SU-DHL-6 (cell line): ENCODE data around the gene PUS10.
"Not testable (repeated sequence)": the region's sequence is repeated elsewhere in the genome, so short reads cannot be mapped to it uniquely, and the experiment has no call there.

ENCODE experiments used
- H2AFZ ChIP-seq: fragments of 200-600 bp; sonication (generic); 2 replicates; pipeline ENCODE4 v1.6.1; 2014; ENCODE audit warnings: low read depth, mild to moderate bottlenecking, moderate library complexity, mixed read lengths, antibody characterized with exemption, low read length; ENCODE audit not compliant: severe bottlenecking
- H3F3A ChIP-seq: fragments of 200-600 bp; shearing (Covaris generic); 2 replicates; pipeline ENCODE4 v1.6.0; 2016; ENCODE audit warnings: antibody characterized with exemption, mild to moderate bottlenecking; ENCODE audit not compliant: insufficient read depth
- H3K27ac ChIP-seq: fragments of 200-600 bp; sonication (generic); 2 replicates; pipeline ENCODE4 v1.5.1; 2016; ENCODE audit warnings: low read depth, mild to moderate bottlenecking, low read length, moderate library complexity, mixed read lengths
- H3K27me3 ChIP-seq: fragments of 200-600 bp; sonication (generic), shearing (Covaris generic); 2 replicates; pipeline ENCODE4 v1.6.0; 2014; ENCODE audit warnings: mild to moderate bottlenecking, low read length
- H3K36me3 ChIP-seq: fragments of 200-600 bp; sonication (generic); 2 replicates; pipeline ENCODE4 v1.6.1; 2014; ENCODE audit warnings: mild to moderate bottlenecking, low read length, mixed read lengths
- H3K4me2 ChIP-seq: fragments of 300-600, 200-600 bp; shearing (Covaris generic), sonication (generic); 2 replicates; pipeline ENCODE4 v1.6.0; 2014; ENCODE audit warnings: low read length, low read depth, mild to moderate bottlenecking; ENCODE audit not compliant: poor library complexity, severe bottlenecking
- H3K4me3 ChIP-seq: fragments of 200-600 bp; sonication (generic); 2 replicates; pipeline ENCODE4 v1.5.1; 2014; ENCODE audit warnings: antibody characterized with exemption, low read length, mild to moderate bottlenecking, mixed read lengths; ENCODE audit not compliant: insufficient read depth, poor library complexity, severe bottlenecking
- H3K79me2 ChIP-seq: fragments of 200-600 bp; sonication (generic); 2 replicates; pipeline ENCODE4 v1.6.1; 2014; ENCODE audit warnings: mild to moderate bottlenecking, low read length, moderate library complexity; ENCODE audit not compliant: insufficient read depth
- H3K9ac ChIP-seq: fragments of 200-600 bp; sonication (generic); 2 replicates; pipeline ENCODE4 v1.7.0; 2014; ENCODE audit warnings: mild to moderate bottlenecking, low read length
- H3K9me2 ChIP-seq: fragments of 200-600 bp; sonication (generic); replicated peaks from 2 replicates; pipeline ENCODE4 v1.6.1; 2014; ENCODE audit warnings: low read length; ENCODE audit not compliant: insufficient read depth
- H3K9me3 ChIP-seq: fragments of 200-600 bp; sonication (generic); 2 replicates; pipeline ENCODE4 v1.6.1; 2014; ENCODE audit warnings: low read length, mixed read lengths; ENCODE audit not compliant: insufficient read depth
- H4K20me1 ChIP-seq: fragments of 200-600 bp; sonication (generic); 2 replicates; pipeline ENCODE4 v1.6.1; 2014; ENCODE audit warnings: low read depth, mild to moderate bottlenecking, antibody characterized with exemption, low read length, moderate library complexity, mixed read lengths
- CTCF ChIP-seq: fragments of 200-600 bp; sonication (generic); IDR thresholded peaks from one replicate; pipeline ENCODE4 v1.5.1; 2017; ENCODE audit warnings: antibody characterized with exemption, mild to moderate bottlenecking, low read length, moderate library complexity; ENCODE audit not compliant: insufficient read depth, poor library complexity, severe bottlenecking
- EZH2phosphoT487 ChIP-seq: fragments of 200-600 bp; sonication (generic), shearing (Covaris generic); conservative IDR thresholded peaks from 2 replicates; pipeline ENCODE4 v1.6.1; 2018; ENCODE audit warnings: mild to moderate bottlenecking, antibody characterized with exemption, low read length, moderate library complexity, mixed read lengths

Gene PUS10

GRCh38 chr2:61016392-61017002, 1.6 kb downstream of the PUS10 start:
- Histone ChIP-seq H3K9me3 (no peaks in the 10 kb centered on the region), H2AFZ (peak overlapping the region; percentile 91), H3F3A (peaks cover 18% of the 10 kb centered on the region; the same call in 1 of the 2 replicates), H4K20me1 (0 out of 2 replicates have a peak, but pooled peaks cover 4% of the 10 kb centered on the region), H3K4me2 (peak overlapping the region; percentile 98), H3K9me2 (no peaks in the 10 kb centered on the region), H3K79me2 (peaks cover 51% of the 10 kb centered on the region), H3K4me3 (peak overlapping the region; percentile 85), H3K36me3 (0 out of 2 replicates have a peak, but pooled peaks cover 3% of the 10 kb centered on the region), H3K27ac (peak overlapping the region; percentile 89), H3K9ac (peak overlapping the region; percentile 83), H3K27me3 (no peaks in the 10 kb centered on the region)
- TF ChIP-seq EZH2phosphoT487: no peak
- TF ChIP-seq CTCF: no peak

- Histone ChIP-seq H3K9me2 (no peaks in the 10 kb centered on the region), H3F3A (peaks cover 24% of the 10 kb centered on the region; the same call in 1 of the 2 replicates), H4K20me1 (0 out of 2 replicates have a peak, but pooled peaks cover 4% of the 10 kb centered on the region), H3K36me3 (peaks cover 7% of the 10 kb centered on the region; the same call in 1 of the 2 replicates), H3K9ac (peak overlapping the region; percentile 83), H3K9me3 (no peaks in the 10 kb centered on the region), H3K27ac (no peak overlapping the region), H3K27me3 (no peaks in the 10 kb centered on the region), H3K79me2 (peaks cover 47% of the 10 kb centered on the region), H3K4me2 (peak overlapping the region; percentile 98), H3K4me3 (peak overlapping the region; percentile 85), H2AFZ (no peak overlapping the region)
- TF ChIP-seq EZH2phosphoT487 (no peak), CTCF (no peak)
These were observed 2.1 kb downstream of the PUS10 start for GRCh38 chr2:61015976-61016375.

GRCh38 chr2:61014763-61015162, 3.3 kb downstream of the PUS10 start:
- Histone ChIP-seq H3K9me3 (no peaks in the 10 kb centered on the region), H3K36me3 (peaks cover 11% of the 10 kb centered on the region; the same call in 1 of the 2 replicates), H3K79me2 (peaks cover 35% of the 10 kb centered on the region), H3K27ac (no peak overlapping the region), H3K9ac (no peak overlapping the region), H3K9me2 (no peaks in the 10 kb centered on the region), H4K20me1 (0 out of 2 replicates have a peak, but pooled peaks cover 4% of the 10 kb centered on the region), H3K4me2 (no peak overlapping the region), H3F3A (peaks cover 24% of the 10 kb centered on the region; the same call in 1 of the 2 replicates), H3K27me3 (no peaks in the 10 kb centered on the region), H3K4me3 (no peak overlapping the region), H2AFZ (no peak overlapping the region)
- TF ChIP-seq EZH2phosphoT487: no peak

- no peaks in the 10 kb centered on the region for H3K9me3 ChIP-seq
- H4K20me1 ChIP-seq: no peaks in the 10 kb centered on the region
- H3K79me2 ChIP-seq: peaks cover 21% of the 10 kb centered on the region
- H2AFZ ChIP-seq: no peak overlapping the region
- H3K9ac ChIP-seq: no peak overlapping the region
- no peaks in the 10 kb centered on the region for H3K27me3 ChIP-seq
- peaks cover 24% of the 10 kb centered on the region; the same call in 1 of the 2 replicates for H3F3A ChIP-seq
- no peak overlapping the region for H3K27ac ChIP-seq
- no peak overlapping the region for H3K4me2 ChIP-seq
- no peak overlapping the region for H3K4me3 ChIP-seq
- peaks cover 11% of the 10 kb centered on the region; the same call in 1 of the 2 replicates for H3K36me3 ChIP-seq
- TF ChIP-seq EZH2phosphoT487: no peak
- TF ChIP-seq CTCF: no peak
- no peaks in the 10 kb centered on the region for H3K9me2 ChIP-seq
These were observed 4.7 kb downstream of the PUS10 start for GRCh38 chr2:61013382-61013781.

GRCh38 chr2:61012303-61012702, 5.8 kb downstream of the PUS10 start:
- H4K20me1 ChIP-seq, H3K27me3 ChIP-seq, H3K4me2 ChIP-seq, H3K27ac ChIP-seq, H2AFZ ChIP-seq, H3K4me3 ChIP-seq, H3K9me3 ChIP-seq, H3K9ac ChIP-seq, H3K9me2 ChIP-seq: not testable (repeated sequence)
- Histone ChIP-seq H3K36me3 (peaks cover 11% of the 10 kb centered on the region; the same call in 1 of the 2 replicates), H3K79me2 (peaks cover 12% of the 10 kb centered on the region), H3F3A (peaks cover 24% of the 10 kb centered on the region; the same call in 1 of the 2 replicates)
